Neural cell (in vitro differentiated cells): ENCODE results near the gene EDAR.

Experiments used
- EZH2 ChIP-seq: fragments of 200-600, 300-800 bp; shearing (Covaris generic), sonication (generic); IDR thresholded peaks from 2 replicates; pipeline ENCODE4 v1.6.1; 2014; ENCODE audit warnings: antibody characterized with exemption, low read length, borderline replicate concordance, mild to moderate bottlenecking; ENCODE audit not compliant: insufficient read depth, poor library complexity, severe bottlenecking
- MXI1 ChIP-seq: fragments of 450-650 bp; conservative IDR thresholded peaks from 2 replicates; pipeline ENCODE4 v1.6.1; 2014; ENCODE audit warnings: antibody characterized with exemption, mild to moderate bottlenecking; ENCODE audit not compliant: poor library complexity, severe bottlenecking
- RAD21 ChIP-seq: fragments of 450-650 bp; conservative IDR thresholded peaks from 2 replicates; pipeline ENCODE4 v1.6.1; 2014; ENCODE audit warnings: antibody characterized with exemption, mild to moderate bottlenecking, moderate library complexity
- TF ChIP-seq, protein P1 (sequence below): fragments of 450-650 bp; IDR thresholded peaks from 2 replicates; pipeline ENCODE4 v1.5.1; 2014; ENCODE audit warnings: antibody characterized with exemption, mild to moderate bottlenecking, moderate library complexity; ENCODE audit not compliant: poor library complexity, severe bottlenecking

DNA sequence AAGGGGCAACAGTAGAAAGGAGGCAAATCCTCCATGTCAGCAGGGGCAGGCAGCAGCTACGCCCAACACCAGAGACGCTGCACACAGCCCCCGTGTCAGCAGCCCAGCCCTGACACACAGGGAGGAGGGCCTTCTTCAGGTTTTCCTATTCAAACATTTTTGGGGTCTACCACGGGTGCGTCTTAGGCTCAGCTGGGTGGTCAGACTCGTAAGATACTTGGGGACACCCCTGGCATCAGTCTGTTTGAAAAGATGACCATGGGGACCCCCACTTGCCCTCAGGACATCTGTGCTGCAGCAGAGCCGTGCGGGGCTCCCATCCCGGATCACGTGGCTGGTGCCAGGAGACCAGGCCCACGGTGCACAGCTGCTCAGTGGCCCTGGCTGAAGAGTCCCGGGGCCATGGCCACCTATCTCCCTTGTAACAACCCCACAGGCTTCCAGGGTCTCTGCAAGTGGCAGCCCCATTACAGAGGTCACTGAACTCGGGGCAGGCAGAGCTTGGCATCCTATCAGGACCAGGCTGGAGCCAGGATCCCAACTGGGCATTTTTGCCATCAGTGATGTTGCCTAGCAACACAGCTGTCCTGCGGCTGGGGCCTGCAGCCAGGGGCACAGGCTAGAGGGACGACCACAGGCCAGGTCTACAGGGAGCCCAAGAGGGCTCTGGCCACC, 82.5 kb downstream of the EDAR start:
- TF ChIP-seq, protein P1, sequence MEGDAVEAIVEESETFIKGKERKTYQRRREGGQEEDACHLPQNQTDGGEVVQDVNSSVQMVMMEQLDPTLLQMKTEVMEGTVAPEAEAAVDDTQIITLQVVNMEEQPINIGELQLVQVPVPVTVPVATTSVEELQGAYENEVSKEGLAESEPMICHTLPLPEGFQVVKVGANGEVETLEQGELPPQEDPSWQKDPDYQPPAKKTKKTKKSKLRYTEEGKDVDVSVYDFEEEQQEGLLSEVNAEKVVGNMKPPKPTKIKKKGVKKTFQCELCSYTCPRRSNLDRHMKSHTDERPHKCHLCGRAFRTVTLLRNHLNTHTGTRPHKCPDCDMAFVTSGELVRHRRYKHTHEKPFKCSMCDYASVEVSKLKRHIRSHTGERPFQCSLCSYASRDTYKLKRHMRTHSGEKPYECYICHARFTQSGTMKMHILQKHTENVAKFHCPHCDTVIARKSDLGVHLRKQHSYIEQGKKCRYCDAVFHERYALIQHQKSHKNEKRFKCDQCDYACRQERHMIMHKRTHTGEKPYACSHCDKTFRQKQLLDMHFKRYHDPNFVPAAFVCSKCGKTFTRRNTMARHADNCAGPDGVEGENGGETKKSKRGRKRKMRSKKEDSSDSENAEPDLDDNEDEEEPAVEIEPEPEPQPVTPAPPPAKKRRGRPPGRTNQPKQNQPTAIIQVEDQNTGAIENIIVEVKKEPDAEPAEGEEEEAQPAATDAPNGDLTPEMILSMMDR, result no peak
- TF ChIP-seq RAD21 (no peak), EZH2 (no peak), MXI1 (no peak)
